Lower leg skin (tissue), 4 donors: ENCODE data around the gene PASK. TPM values are rescaled to one million over a fixed set of nuclear protein-coding genes. Genes with fewer than 3 reads are reported as not detected.

Source experiments
- DNase-seq, 2 donors: peaks; one replicate each; pipeline ENCODE4 v3.0.0-alpha.2; 2019; ENCODE audit warnings: low spot score in 2 of 2
- H3K4me3 ChIP-seq: fragments of 200-600 bp; sonication (generic); 2 replicates; pipeline ENCODE4 v1.5.1; 2017; ENCODE audit warnings: mild to moderate bottlenecking, low read depth; ENCODE audit not compliant: poor library complexity, severe bottlenecking
- CTCF ChIP-seq, 3 donors: fragments of 450-650 bp; IDR thresholded peaks; one replicate each; pipeline ENCODE4 v1.5.1; 2016; ENCODE audit warnings: antibody characterized with exemption in 3 of 3, mild to moderate bottlenecking in 3 of 3, moderate library complexity in 2 of 3
- POLR2A ChIP-seq, 2 donors: fragments of 450-650 bp; IDR thresholded peaks; one replicate each; pipeline ENCODE4 v1.6.1; 2016 to 2017; ENCODE audit warnings: antibody characterized with exemption in 2 of 2, mild to moderate bottlenecking in 1 of 2, moderate library complexity in 1 of 2
- WGBS, 2 donors: methylation state at CpG; one replicate each; pipeline ENCODE4 v1.1.5; 2018; 5-methylcytosine and 5-hydroxymethylcytosine counted together
- intact Hi-C: fragments of 100-400 bp; cut with DNase I; formaldehyde crosslinking; loops from one replicate; pipeline ENCODE4 v1.15.0; 2023; ENCODE audit warnings: low total_unique reads
- total RNA-seq, 4 donors: library from RNA; depleted of rRNA; stranded (reverse); fragments of >200 nt; gene quantifications; one replicate each; pipeline ENCODE4 v1.1.0, GENCODE V29; 2016

Gene PASK
- total RNA-seq, 4 donors from 2014 or later: 4.8 to 11.9 (median 6.5) TPM

GRCh38 chr2:241126201-241126611 is 23.1 kb downstream of the PASK start:
- DNase-seq: no peak
- intact Hi-C loops: no loop called here
- WGBS, 2 donors: 89 to 91% methylated on average over 21 of the region's 21 CpGs
- H3K4me3 ChIP-seq: no peak overlapping the region
- TF ChIP-seq CTCF (IDR thresholded peaks at IDR 0.05) (no peak), POLR2A (IDR thresholded peaks at IDR 0.05) (no peak)

GRCh38 chr2:241125626-241126025 is 23.6 kb downstream of the PASK start:
- DNase-seq: no peak
- WGBS, 2 donors: 89 to 98% methylated on average over 12 to 13 of the region's 13 CpGs
- TF ChIP-seq POLR2A (IDR thresholded peaks at IDR 0.05) (no peak), CTCF (IDR thresholded peaks at IDR 0.05) (no peak)
- intact Hi-C loops: no loop called here
- H3K4me3 ChIP-seq: no peak overlapping the region

GRCh38 chr2:241123816-241124536 is 25.3 kb downstream of the PASK start:
- 60 to 68% methylated on average over 16 of the region's 16 CpGs for WGBS, 2 donors
- intact Hi-C loops: no loop called here
- DNase-seq: peak in 1 of 2 donors; percentile 26
- TF ChIP-seq CTCF (IDR thresholded peaks at IDR 0.05) (no peak), POLR2A (IDR thresholded peaks at IDR 0.05) (no peak)
- no peak overlapping the region for H3K4me3 ChIP-seq

- intact Hi-C loops: no loop called here
- WGBS, 2 donors: 96 to 97% methylated on average over 18 to 19 of the region's 19 CpGs
- no peak overlapping the region for H3K4me3 ChIP-seq
- TF ChIP-seq CTCF (IDR thresholded peaks at IDR 0.05) (no peak), POLR2A (IDR thresholded peaks at IDR 0.05) (no peak)
- no peak for DNase-seq
These were observed 26.8 kb downstream of the PASK start for GRCh38 chr2:241122376-241123002.

- 91 to 96% methylated on average over 5 of the region's 5 CpGs for WGBS, 2 donors
- no peak overlapping the region for H3K4me3 ChIP-seq
- intact Hi-C loops: no loop called here
- TF ChIP-seq CTCF (IDR thresholded peaks at IDR 0.05): no peak
- TF ChIP-seq POLR2A (IDR thresholded peaks at IDR 0.05): no peak
- no peak for DNase-seq
These were observed 28.3 kb downstream of the PASK start for GRCh38 chr2:241121008-241121407.
